Transverse colon (tissue), 4 donors: ENCODE results near the gene MAPKAP1. TPM values are rescaled to one million over a fixed set of nuclear protein-coding genes. Genes with fewer than 3 reads are reported as not detected.

Experiments used
- DNase-seq: peaks from one replicate; pipeline ENCODE4 v3.0.0-alpha.2; 2019
- H3K27ac ChIP-seq, 4 donors: fragments of 200-600 bp; sonication (generic); 2 replicates each; pipeline ENCODE4 v1.5.1; 2016 to 2018; ENCODE audit warnings: inconsistent platforms in 4 of 4
- H3K27me3 ChIP-seq: fragments of 200-600 bp; sonication (generic); 2 replicates; pipeline ENCODE4 v1.5.1; 2017; ENCODE audit warnings: inconsistent platforms
- H3K36me3 ChIP-seq, 4 donors: fragments of 200-600 bp; sonication (generic); 2 replicates each; pipeline ENCODE4 v1.5.1; 2017 to 2019; ENCODE audit warnings: inconsistent platforms in 4 of 4
- H3K4me1 ChIP-seq, 4 donors: fragments of 200-600 bp; sonication (generic); 2 replicates each; pipeline ENCODE4 v1.5.1; 2017 to 2020; ENCODE audit warnings: inconsistent platforms in 4 of 4
- H3K4me3 ChIP-seq, 4 donors: fragments of 200-600 bp; sonication (generic); 1 replicate in 1 of 4; 2 replicates in 3 of 4; pipeline versions ENCODE4 v1.5.1 to v1.6.1; 2017 to 2019; ENCODE audit warnings: inconsistent platforms in 4 of 4
- H3K9me3 ChIP-seq, 2 donors: fragments of 200-600 bp; sonication (generic); 2 replicates each; pipeline ENCODE4 v1.5.1; 2017 to 2019; ENCODE audit warnings: inconsistent platforms in 2 of 2
- CTCF ChIP-seq, 5 experiments: fragments of 200-600 bp in 3 of 5; fragments of 450-650 bp in 2 of 5; sonication (generic) in 3 of 5; IDR thresholded peaks; 1 replicate in 2 of 5; 2 replicates in 3 of 5; pipeline ENCODE4 v1.5.1; 2016 to 2017; ENCODE audit warnings: antibody characterized with exemption in 5 of 5, inconsistent platforms in 3 of 5, mild to moderate bottlenecking in 2 of 5, moderate library complexity in 1 of 5
- EP300 ChIP-seq: sonication (generic); formaldehyde crosslinking; IDR thresholded peaks from one replicate; pipeline ENCODE4 v1.6.1; 2017; ENCODE audit warnings: antibody characterized with exemption, low read depth
- POLR2A ChIP-seq: fragments of 450-650 bp; IDR thresholded peaks from one replicate; pipeline ENCODE4 v1.6.1; 2016; ENCODE audit warnings: antibody characterized with exemption, mild to moderate bottlenecking, moderate library complexity
- POLR2AphosphoS5 ChIP-seq, 3 donors: sonication (generic); formaldehyde crosslinking; IDR thresholded peaks; one replicate each; pipeline ENCODE4 v1.6.1; 2016; ENCODE audit warnings: antibody characterized with exemption in 3 of 3
- WGBS, 2 donors: methylation state at CpG; one replicate each; pipeline ENCODE4 v1.1.5; 2018; ENCODE audit warnings: low coverage in 1 of 2; 5-methylcytosine and 5-hydroxymethylcytosine counted together
- in situ Hi-C, 4 donors: fragments of 200-750 bp; cut with MboI; loops; one replicate each; pipeline versions ENCODE4 v1.15.0 to v1.15.1; 2017; ENCODE audit warnings: low sequenced_read_pairs in 3 of 4, low pct_ligation_motif_present in 1 of 4, low pct_unique_long_range_greater_than_20kb in 1 of 4
- intact Hi-C: fragments of 100-400 bp; cut with DNase I; formaldehyde crosslinking; loops from one replicate; pipeline ENCODE4 v1.15.1; 2023; ENCODE audit warnings: low total_unique reads
- total RNA-seq, 4 donors: library from RNA; depleted of rRNA; stranded (reverse); fragments of >200 nt; gene quantifications; one replicate each; pipeline ENCODE4 v1.1.0, GENCODE V29; 2016

MAPKAP1 gene
- total RNA-seq, 4 donors from 2014 or later: 59.8 to 83.4 (median 71.2) TPM

DNA sequence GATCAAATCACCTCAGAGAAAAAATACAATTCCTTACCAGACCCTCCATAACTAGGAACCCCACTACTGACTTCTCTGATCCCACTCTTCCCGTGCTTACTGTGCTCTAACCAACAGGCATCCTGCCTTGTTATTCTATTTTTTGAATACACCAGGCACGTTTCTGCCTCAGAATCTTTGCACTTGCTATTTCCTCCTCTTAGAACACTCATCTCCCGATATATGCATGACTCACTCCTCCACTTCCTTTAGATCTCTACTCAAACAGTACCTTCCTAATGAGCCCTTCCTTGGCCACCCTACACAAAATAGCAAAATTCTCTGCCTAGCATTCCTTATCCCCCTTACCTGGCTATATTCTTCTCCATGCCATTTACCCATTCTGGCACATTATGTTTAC, 43.9 kb downstream of the MAPKAP1 start:
- no peaks in the 10 kb centered on the region for H3K9me3 ChIP-seq
- H3K4me3 ChIP-seq: no peak overlapping the region
- WGBS, 2 donors: 53 to 61% methylated on average over 2 to 3 of the region's 3 CpGs
- H3K4me1 ChIP-seq: no peaks in the 10 kb centered on the region
- TF ChIP-seq POLR2AphosphoS5 (IDR thresholded peaks at IDR 0.05) (no peak), CTCF (IDR thresholded peaks at IDR 0.05) (no peak), EP300 (no peak), POLR2A (no peak)
- H3K27ac ChIP-seq: no peak overlapping the region
- no peak for DNase-seq
- H3K27me3 ChIP-seq: no peaks in the 10 kb centered on the region
- intact Hi-C loops (no loop called here), in situ Hi-C loops (no loop called here)
- H3K36me3 ChIP-seq: no peaks in the 10 kb centered on the region

DNA sequence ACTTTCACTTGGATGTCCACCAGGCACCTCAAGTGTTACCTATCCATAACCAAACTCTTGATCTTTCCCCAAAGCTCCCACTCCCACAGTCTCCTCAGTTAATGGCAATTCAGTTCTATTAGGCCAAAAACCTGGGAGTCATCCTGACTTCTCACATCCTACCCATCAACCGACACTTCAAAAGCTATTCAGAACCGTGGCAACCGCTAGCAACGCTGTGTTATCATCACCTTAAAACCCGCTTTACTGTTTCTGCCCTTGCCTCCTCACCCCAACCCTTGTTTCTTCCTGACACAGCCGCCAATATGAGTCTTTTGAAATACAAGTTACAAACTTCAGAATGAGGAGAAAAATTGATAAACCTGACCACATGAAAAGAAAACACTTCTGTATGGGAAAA, 46.5 kb downstream of the MAPKAP1 start:
- no peak for DNase-seq
- in situ Hi-C loops (no loop called here), intact Hi-C loops (no loop called here)
- WGBS, 2 donors: 82 to 97% methylated on average over 6 of the region's 6 CpGs
- H3K9me3 ChIP-seq: no peaks in the 10 kb centered on the region
- H3K4me1 ChIP-seq: no peaks in the 10 kb centered on the region
- peaks cover 0 to 3% (median 0%) of the 10 kb centered on the region in 4 donors for H3K36me3 ChIP-seq
- no peak for TF ChIP-seq POLR2A
- TF ChIP-seq CTCF (IDR thresholded peaks at IDR 0.05): no peak
- TF ChIP-seq EP300: no peak
- no peak for TF ChIP-seq POLR2AphosphoS5 (IDR thresholded peaks at IDR 0.05)
- H3K4me3 ChIP-seq: no peak overlapping the region
- H3K27ac ChIP-seq: no peak overlapping the region
- H3K27me3 ChIP-seq: no peaks in the 10 kb centered on the region

DNA sequence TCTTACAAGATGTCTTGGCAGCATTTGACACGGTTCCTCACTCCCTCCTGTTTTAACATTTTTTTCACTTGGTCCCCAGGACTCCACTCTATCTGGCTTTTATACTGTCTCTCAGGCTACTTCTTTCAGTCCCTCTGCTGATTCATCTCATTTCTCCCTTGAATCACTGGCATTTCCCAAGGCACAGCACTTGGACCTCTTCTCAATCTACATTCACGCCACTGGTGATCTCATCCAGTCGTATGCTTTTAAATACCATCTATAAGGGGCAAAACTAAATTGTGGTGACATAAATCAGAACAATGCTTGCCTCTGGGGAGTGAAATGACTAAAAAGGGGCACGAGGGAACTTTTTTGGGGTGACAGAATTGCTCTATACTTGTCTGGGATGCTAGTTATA, 47.1 kb downstream of the MAPKAP1 start:
- no peaks in the 10 kb centered on the region for H3K4me1 ChIP-seq
- no peak for DNase-seq
- H3K27ac ChIP-seq: no peak overlapping the region
- 54 to 80% methylated on average over 4 of the region's 4 CpGs for WGBS, 2 donors
- H3K36me3 ChIP-seq: peaks cover 0 to 3% (median 0%) of the 10 kb centered on the region in 4 donors
- no peaks in the 10 kb centered on the region for H3K27me3 ChIP-seq
- in situ Hi-C loops: no loop called here
- intact Hi-C loops: no loop called here
- no peaks in the 10 kb centered on the region for H3K9me3 ChIP-seq
- TF ChIP-seq EP300: no peak
- no peak for TF ChIP-seq POLR2AphosphoS5 (IDR thresholded peaks at IDR 0.05)
- TF ChIP-seq POLR2A: no peak
- no peak for TF ChIP-seq CTCF (IDR thresholded peaks at IDR 0.05)
- H3K4me3 ChIP-seq: no peak overlapping the region

- intact Hi-C loops (no loop called here), in situ Hi-C loops (no loop called here)
- Histone ChIP-seq H3K4me3 (no peak overlapping the region), H3K4me1 (no peaks in the 10 kb centered on the region), H3K36me3 (peaks cover 0 to 3% (median 0%) of the 10 kb centered on the region in 4 donors), H3K27ac (no peak overlapping the region), H3K9me3 (no peaks in the 10 kb centered on the region), H3K27me3 (no peaks in the 10 kb centered on the region)
- TF ChIP-seq POLR2AphosphoS5 (IDR thresholded peaks at IDR 0.05): no peak
- no peak for TF ChIP-seq POLR2A
- TF ChIP-seq EP300: no peak
- no peak for TF ChIP-seq CTCF (IDR thresholded peaks at IDR 0.05)
- WGBS, 2 donors: 75 to 94% methylated on average over 2 of the region's 2 CpGs
- no peak for DNase-seq
These were observed 47.7 kb downstream of the MAPKAP1 start for GRCh38 chr9:125659201-125659840.
